Lower lobe of right lung (tissue), 2 donors: ENCODE data around the gene HDAC4. TPM values are rescaled to one million over a fixed set of nuclear protein-coding genes. Genes with fewer than 3 reads are reported as not detected.

ENCODE experiments used
- ATAC-seq, 2 donors: fragments of 200-7000 bp; cut with Tn5 transposase; one replicate each; pipeline ENCODE4 v1.9.1; 2020 to 2022; ENCODE audit warnings: mild to moderate bottlenecking in 2 of 2, moderate library complexity in 2 of 2
- DNase-seq: peaks from one replicate; pipeline ENCODE4 v3.0.0-alpha.2; 2020
- H3K27ac ChIP-seq: fragments of 200-600 bp; one replicate; pipeline ENCODE4 v1.8.0; 2022
- H3K27me3 ChIP-seq: fragments of 200-600 bp; one replicate; pipeline ENCODE4 v1.8.0; 2022; ENCODE audit warnings: low read depth
- H3K36me3 ChIP-seq: fragments of 200-600 bp; one replicate; pipeline ENCODE4 v1.8.0; 2022; ENCODE audit warnings: mild to moderate bottlenecking
- H3K4me1 ChIP-seq: fragments of 200-600 bp; one replicate; pipeline ENCODE4 v1.8.0; 2022
- H3K4me3 ChIP-seq: fragments of 200-600 bp; one replicate; pipeline ENCODE4 v1.8.0; 2022; ENCODE audit warnings: mild to moderate bottlenecking
- H3K9me3 ChIP-seq: fragments of 200-600 bp; one replicate; pipeline ENCODE4 v1.8.0; 2022
- CTCF ChIP-seq: fragments of 200-600 bp; IDR thresholded peaks from one replicate; pipeline ENCODE4 v1.8.0; 2022; ENCODE audit warnings: antibody characterized with exemption, mild to moderate bottlenecking
- intact Hi-C: fragments of 100-400 bp; cut with DNase I; formaldehyde crosslinking; loops from one replicate; pipeline ENCODE4 v1.11.0; 2022
- total RNA-seq: library from RNA; stranded (reverse); fragmentation: NEBNext Ultra II Directional; extraction: Animal tissue kit (Norgen Biotek cat#: 25700); gene quantifications from one replicate; pipeline ENCODE4 v1.2.1, GENCODE V29; 2021
- donor health status: DM: no; HTN: yes; CAD: no; lungs with severe emphysema.

HDAC4 gene
- total RNA-seq, 1 donor from 2014 or later, result 44.9 TPM

DNA sequence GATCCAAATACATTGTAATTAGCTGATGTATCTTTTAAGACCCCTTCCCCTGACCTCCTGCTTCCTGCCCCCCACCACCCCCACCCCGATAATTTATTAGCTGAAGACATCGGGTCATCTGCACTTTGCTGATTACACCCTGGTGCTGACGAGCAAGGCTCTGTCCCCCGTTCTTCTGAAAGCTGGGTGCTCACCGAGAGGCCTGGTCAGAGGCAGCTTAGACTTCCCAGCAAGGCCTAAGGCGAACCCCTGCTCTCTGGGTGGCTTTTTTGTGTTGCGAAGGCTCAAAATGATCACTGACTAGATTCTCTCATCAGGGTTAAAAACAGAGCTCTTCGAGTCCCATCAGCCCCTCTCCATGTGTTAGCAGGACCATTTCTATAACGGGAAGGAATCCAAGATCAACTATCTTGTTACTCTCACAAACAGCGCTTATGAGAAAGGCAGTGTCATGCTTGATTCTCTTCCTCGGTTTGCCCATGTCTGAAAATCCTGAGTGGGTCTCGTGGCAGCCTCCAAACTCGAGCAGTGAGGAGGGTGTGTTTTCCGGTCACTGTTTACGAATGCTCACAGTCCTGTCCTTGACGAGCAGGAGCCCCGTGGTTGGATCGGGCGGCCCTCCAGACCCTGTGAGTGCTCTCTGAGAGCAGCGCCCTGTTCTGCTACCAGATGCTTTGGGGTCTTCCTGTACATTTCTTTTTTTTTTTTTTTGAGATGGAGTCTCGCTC is 201.6 kb downstream of the HDAC4 start:
- intact Hi-C loops, result no loop called here
- DNase-seq (no peak), ATAC-seq (peak; percentile 34 to 59)
- Histone ChIP-seq H3K4me3 (no peak overlapping the region), H3K9me3 (no peaks in the 10 kb centered on the region), H3K4me1 (peaks cover 15% of the 10 kb centered on the region), H3K36me3 (peaks cover 25% of the 10 kb centered on the region), H3K27ac (peak overlapping the region; percentile 32), H3K27me3 (no peaks in the 10 kb centered on the region)
- no peak for TF ChIP-seq CTCF

- peaks cover 23% of the 10 kb centered on the region for H3K36me3 ChIP-seq
- peaks cover 15% of the 10 kb centered on the region for H3K4me1 ChIP-seq
- intact Hi-C loops, result no loop called here
- ATAC-seq, result no peak
- H3K9me3 ChIP-seq, result no peaks in the 10 kb centered on the region
- H3K27me3 ChIP-seq, result no peaks in the 10 kb centered on the region
- H3K27ac ChIP-seq, result no peak overlapping the region
- TF ChIP-seq CTCF, result no peak
- no peak overlapping the region for H3K4me3 ChIP-seq
- no peak for DNase-seq
Observed at GRCh38 chr2:239198221-239198620, 202.6 kb downstream of the HDAC4 start.

- TF ChIP-seq CTCF, result no peak
- DNase-seq, result no peak
- Histone ChIP-seq H3K36me3 (peaks cover 23% of the 10 kb centered on the region), H3K4me1 (peaks cover 15% of the 10 kb centered on the region), H3K27ac (no peak overlapping the region), H3K4me3 (no peak overlapping the region), H3K9me3 (no peaks in the 10 kb centered on the region), H3K27me3 (no peaks in the 10 kb centered on the region)
- ATAC-seq, result no peak
- intact Hi-C loops, result no loop called here
Observed at GRCh38 chr2:239197146-239197545, 203.7 kb downstream of the HDAC4 start.

GRCh38 chr2:239196474-239197021 is 204.3 kb downstream of the HDAC4 start:
- peaks cover 10% of the 10 kb centered on the region for H3K4me1 ChIP-seq
- no peak for ATAC-seq
- peaks cover 23% of the 10 kb centered on the region for H3K36me3 ChIP-seq
- H3K27ac ChIP-seq, result no peak overlapping the region
- H3K27me3 ChIP-seq, result no peaks in the 10 kb centered on the region
- TF ChIP-seq CTCF, result no peak
- no peak overlapping the region for H3K4me3 ChIP-seq
- DNase-seq, result no peak
- no peaks in the 10 kb centered on the region for H3K9me3 ChIP-seq
- intact Hi-C loops, result no loop called here

DNA sequence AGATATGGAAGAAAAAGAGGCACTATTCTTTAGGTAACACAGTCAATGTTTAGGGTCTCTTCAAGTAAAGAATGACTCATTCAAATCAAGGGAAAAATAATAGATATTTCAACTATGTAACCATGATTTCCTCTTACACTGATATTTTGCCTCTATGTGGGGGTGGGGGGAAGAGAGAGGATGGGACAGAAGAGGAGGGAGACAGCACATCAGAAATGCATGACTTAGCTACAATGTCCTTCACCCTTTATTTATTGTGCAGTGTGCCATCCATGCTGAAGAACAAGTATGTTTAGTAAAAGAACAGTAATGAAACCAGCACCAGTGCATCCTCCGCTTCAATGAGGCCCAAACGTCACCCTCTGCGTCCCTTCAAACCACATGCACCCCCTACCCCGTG is 204.8 kb downstream of the HDAC4 start:
- Histone ChIP-seq H3K4me1 (peaks cover 9% of the 10 kb centered on the region), H3K27me3 (no peaks in the 10 kb centered on the region), H3K27ac (no peak overlapping the region), H3K4me3 (no peak overlapping the region), H3K9me3 (no peaks in the 10 kb centered on the region), H3K36me3 (peaks cover 23% of the 10 kb centered on the region)
- ATAC-seq, result no peak
- no peak for DNase-seq
- no peak for TF ChIP-seq CTCF
- intact Hi-C loops, result no loop called here
